Measurements from ENCODE around the gene CAB39L. TPM values are rescaled to one million over a fixed set of nuclear protein-coding genes. Genes with fewer than 3 reads are reported as not detected.

CAB39L gene
- polyA plus RNA-seq, 2 of the 4 experiments (the other 2 are of a cell fraction): 2.3 to 5.2 TPM

- H3K27ac ChIP-seq: no peak overlapping the region
- ATAC-seq (no peak), FAIRE-seq (no peak), DNase-seq (ENCODE audit: low read depth in 1 of 2, low spot score in 1 of 2) (no peak)
- H3K4me1 ChIP-seq: peaks cover 11% of the 10 kb centered on the region; the same call in 1 of the 3 replicates
- WGBS (ENCODE audit: missing lambda C conversion rate): 84% methylated on average over 12 of the region's 12 CpGs
- H3K4me3 ChIP-seq: no peak overlapping the region
- H3K9me3 ChIP-seq: no peaks in the 10 kb centered on the region
- TF ChIP-seq JUN (IDR thresholded peaks at IDR 0.05) (no peak), RFX5 (IDR thresholded peaks at IDR 0.05) (no peak), EHF (CRISPR knock-in tag; IDR thresholded peaks at IDR 0.05) (no peak), TFCP2L1 (CRISPR knock-in tag; IDR thresholded peaks at IDR 0.05) (no peak), FOSL2 (IDR thresholded peaks at IDR 0.05) (no peak), FOSL2 (CRISPR knock-in tag; IDR thresholded peaks at IDR 0.05) (no peak), RCOR1 (IDR thresholded peaks at IDR 0.05; ENCODE audit: low read depth, low read length) (no peak), E2F6 (IDR thresholded peaks at IDR 0.05; ENCODE audit: borderline replicate concordance, low read depth) (no peak), TP53 (CRISPR knock-in tag; IDR thresholded peaks at IDR 0.05) (no peak), MAFK (IDR thresholded peaks at IDR 0.05; ENCODE audit: partially characterized antibody) (no peak), GATA3 (IDR thresholded peaks at IDR 0.05; ENCODE audit: borderline replicate concordance) (no peak), HEYL (CRISPR knock-in tag; IDR thresholded peaks at IDR 0.05) (no peak), NR3C1 (IDR thresholded peaks at IDR 0.05) (no peak)
- TF ChIP-seq, protein P1, sequence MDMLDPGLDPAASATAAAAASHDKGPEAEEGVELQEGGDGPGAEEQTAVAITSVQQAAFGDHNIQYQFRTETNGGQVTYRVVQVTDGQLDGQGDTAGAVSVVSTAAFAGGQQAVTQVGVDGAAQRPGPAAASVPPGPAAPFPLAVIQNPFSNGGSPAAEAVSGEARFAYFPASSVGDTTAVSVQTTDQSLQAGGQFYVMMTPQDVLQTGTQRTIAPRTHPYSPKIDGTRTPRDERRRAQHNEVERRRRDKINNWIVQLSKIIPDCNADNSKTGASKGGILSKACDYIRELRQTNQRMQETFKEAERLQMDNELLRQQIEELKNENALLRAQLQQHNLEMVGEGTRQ (IDR thresholded peaks at IDR 0.05): no peak
- TF ChIP-seq, protein P2, sequence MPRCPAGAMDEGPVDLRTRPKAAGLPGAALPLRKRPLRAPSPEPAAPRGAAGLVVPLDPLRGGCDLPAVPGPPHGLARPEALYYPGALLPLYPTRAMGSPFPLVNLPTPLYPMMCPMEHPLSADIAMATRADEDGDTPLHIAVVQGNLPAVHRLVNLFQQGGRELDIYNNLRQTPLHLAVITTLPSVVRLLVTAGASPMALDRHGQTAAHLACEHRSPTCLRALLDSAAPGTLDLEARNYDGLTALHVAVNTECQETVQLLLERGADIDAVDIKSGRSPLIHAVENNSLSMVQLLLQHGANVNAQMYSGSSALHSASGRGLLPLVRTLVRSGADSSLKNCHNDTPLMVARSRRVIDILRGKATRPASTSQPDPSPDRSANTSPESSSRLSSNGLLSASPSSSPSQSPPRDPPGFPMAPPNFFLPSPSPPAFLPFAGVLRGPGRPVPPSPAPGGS (IDR thresholded peaks at IDR 0.05): no peak
- CTCF ChIA-PET: interaction anchor here (1.5 kb wide), 1 partner anchor 132 kb away, joined by 3 read pairs; no protein-coding TSS in a partner anchor
- POLR2A ChIA-PET: no interaction called here
- no peak overlapping the region for H3K4me2 ChIP-seq
These were observed 139.5 kb downstream of the CAB39L start for GRCh38 chr13:49304356-49304755.

- no peak overlapping the region for H3K27ac ChIP-seq
- ATAC-seq: no peak
- H3K4me3 ChIP-seq: no peak overlapping the region
- ChIA-PET POLR2A (no interaction called here), CTCF (interaction anchor here (5.8 kb wide), 1 partner anchor 303 kb away, joined by 45 read pairs; no protein-coding TSS in a partner anchor)
- no peak for DNase-seq (ENCODE audit: low read depth in 1 of 2, low spot score in 1 of 2)
- WGBS (ENCODE audit: missing lambda C conversion rate): 86% methylated on average over 8 of the region's 11 CpGs
- no peaks in the 10 kb centered on the region for H3K9me3 ChIP-seq
- TF ChIP-seq RFX5 (IDR thresholded peaks at IDR 0.05) (no peak), PHF8 (IDR thresholded peaks at IDR 0.05; ENCODE audit: borderline replicate concordance, low read depth) (no peak), TFCP2L1 (CRISPR knock-in tag; IDR thresholded peaks at IDR 0.05) (no peak), BHLHE40 (IDR thresholded peaks at IDR 0.05; ENCODE audit: low read depth, low read length) (no peak), CHD4 (IDR thresholded peaks at IDR 0.05; ENCODE audit: borderline replicate concordance) (no peak), POLR2A (IDR thresholded peaks at IDR 0.05; ENCODE audit: low read length) (no peak), SMC3 (IDR thresholded peaks at IDR 0.05) (no peak), MAZ (IDR thresholded peaks at IDR 0.05; ENCODE audit: borderline replicate concordance, low read depth, low read length) (no peak), CBX8 (IDR thresholded peaks at IDR 0.05) (no peak), MYC (IDR thresholded peaks at IDR 0.05; ENCODE audit: borderline replicate concordance, low read length) (no peak), ATOH8 (CRISPR knock-in tag; IDR thresholded peaks at IDR 0.05; ENCODE audit: low read depth) (no peak), KDM1A (IDR thresholded peaks at IDR 0.05; ENCODE audit: low read depth) (no peak), EHMT2 (IDR thresholded peaks at IDR 0.05; ENCODE audit: low read depth) (no peak), HDAC2 (IDR thresholded peaks at IDR 0.05) (no peak), RAD21 (conservative IDR thresholded peaks at IDR 0.05 in 1 of 2, IDR thresholded peaks at IDR 0.05 in 1 of 2) (no peak)
- TF ChIP-seq, protein P2 (IDR thresholded peaks at IDR 0.05): no peak
- TF ChIP-seq, protein P3, sequence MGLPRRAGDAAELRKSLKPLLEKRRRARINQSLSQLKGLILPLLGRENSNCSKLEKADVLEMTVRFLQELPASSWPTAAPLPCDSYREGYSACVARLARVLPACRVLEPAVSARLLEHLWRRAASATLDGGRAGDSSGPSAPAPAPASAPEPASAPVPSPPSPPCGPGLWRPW (IDR thresholded peaks at IDR 0.05): no peak
- TF ChIP-seq, protein P4, sequence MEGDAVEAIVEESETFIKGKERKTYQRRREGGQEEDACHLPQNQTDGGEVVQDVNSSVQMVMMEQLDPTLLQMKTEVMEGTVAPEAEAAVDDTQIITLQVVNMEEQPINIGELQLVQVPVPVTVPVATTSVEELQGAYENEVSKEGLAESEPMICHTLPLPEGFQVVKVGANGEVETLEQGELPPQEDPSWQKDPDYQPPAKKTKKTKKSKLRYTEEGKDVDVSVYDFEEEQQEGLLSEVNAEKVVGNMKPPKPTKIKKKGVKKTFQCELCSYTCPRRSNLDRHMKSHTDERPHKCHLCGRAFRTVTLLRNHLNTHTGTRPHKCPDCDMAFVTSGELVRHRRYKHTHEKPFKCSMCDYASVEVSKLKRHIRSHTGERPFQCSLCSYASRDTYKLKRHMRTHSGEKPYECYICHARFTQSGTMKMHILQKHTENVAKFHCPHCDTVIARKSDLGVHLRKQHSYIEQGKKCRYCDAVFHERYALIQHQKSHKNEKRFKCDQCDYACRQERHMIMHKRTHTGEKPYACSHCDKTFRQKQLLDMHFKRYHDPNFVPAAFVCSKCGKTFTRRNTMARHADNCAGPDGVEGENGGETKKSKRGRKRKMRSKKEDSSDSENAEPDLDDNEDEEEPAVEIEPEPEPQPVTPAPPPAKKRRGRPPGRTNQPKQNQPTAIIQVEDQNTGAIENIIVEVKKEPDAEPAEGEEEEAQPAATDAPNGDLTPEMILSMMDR (IDR thresholded peaks at IDR 0.05): no peak
- TF ChIP-seq, protein P5, sequence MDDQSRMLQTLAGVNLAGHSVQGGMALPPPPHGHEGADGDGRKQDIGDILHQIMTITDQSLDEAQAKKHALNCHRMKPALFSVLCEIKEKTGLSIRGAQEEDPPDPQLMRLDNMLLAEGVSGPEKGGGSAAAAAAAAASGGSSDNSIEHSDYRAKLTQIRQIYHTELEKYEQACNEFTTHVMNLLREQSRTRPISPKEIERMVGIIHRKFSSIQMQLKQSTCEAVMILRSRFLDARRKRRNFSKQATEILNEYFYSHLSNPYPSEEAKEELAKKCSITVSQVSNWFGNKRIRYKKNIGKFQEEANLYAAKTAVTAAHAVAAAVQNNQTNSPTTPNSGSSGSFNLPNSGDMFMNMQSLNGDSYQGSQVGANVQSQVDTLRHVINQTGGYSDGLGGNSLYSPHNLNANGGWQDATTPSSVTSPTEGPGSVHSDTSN (IDR thresholded peaks at IDR 0.05): no peak
- FAIRE-seq: no peak
- H3K4me1 ChIP-seq: peaks cover 8% of the 10 kb centered on the region; the same call in 1 of the 3 replicates
- no peak overlapping the region for H3K4me2 ChIP-seq
These were observed 140.2 kb downstream of the CAB39L start for GRCh38 chr13:49303533-49304252.
